Measurements from ENCODE around the gene LAMC2.
"Not testable (repeated sequence)": the region's sequence is repeated elsewhere in the genome, so short reads cannot be mapped to it uniquely, and the experiment has no call there.

LAMC2 gene

DNA sequence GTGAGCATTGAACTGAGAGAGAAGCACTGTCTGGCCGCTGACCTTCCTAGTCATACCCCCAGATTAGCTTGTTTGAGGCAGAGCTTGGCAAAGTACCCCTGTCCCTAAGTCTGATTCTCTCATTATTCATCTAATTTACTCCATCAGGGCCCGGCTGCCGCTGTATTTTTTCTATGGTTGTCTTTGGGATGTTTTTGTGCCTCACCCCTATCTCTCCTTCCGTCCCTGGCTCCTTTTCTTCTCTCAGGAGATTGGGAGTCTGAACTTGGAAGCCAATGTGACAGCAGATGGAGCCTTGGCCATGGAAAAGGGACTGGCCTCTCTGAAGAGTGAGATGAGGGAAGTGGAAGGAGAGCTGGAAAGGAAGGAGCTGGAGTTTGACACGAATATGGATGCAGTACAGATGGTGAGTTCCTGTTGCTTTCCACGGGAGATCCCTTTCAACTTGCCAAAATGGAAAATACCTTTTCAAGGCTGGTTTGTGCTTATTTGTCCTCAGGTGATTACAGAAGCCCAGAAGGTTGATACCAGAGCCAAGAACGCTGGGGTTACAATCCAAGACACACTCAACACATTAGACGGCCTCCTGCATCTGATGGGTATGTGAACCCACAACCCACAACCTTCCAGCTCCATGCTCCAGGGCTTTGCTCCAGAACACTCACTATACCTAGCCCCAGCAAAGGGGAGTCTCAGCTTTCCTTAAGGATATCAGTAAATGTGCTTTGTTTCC lies 53.9 kb downstream of the LAMC2 start:
- peak; percentile 8 for DNase-seq

DNA sequence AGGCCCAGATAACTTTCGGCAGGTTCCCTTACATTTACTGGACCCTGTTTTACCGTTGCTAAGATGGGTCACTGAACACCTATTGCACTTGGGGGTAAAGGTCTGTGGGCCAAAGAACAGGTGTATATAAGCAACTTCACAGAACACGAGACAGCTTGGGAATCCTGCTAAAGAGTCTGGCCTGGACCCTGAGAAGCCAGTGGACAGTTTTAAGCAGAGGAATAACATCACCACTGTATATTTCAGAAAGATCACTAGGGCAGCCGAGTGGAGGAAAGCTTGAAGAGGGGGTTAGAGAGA lies 54.4 kb downstream of the LAMC2 start:
- DNase-seq = no peak

DNA sequence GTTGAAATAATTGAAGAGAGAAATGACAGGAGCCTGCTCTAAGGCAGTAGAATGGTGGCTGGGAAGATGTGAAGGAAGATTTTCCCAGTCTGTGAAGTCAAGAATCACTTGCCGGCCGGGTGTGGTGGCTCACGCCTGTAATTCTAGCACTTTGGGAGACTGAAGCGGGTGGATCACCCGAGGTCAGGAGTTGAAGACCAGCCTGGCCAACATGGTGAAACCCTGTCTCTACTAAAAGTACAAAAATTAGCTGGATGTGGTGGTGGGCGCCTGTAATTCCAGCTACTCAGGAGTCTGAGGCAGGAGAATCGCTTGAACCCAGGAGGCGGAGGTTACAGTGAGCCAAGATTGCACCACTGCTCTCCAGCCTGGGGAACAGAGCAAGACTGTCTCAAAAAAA lies 54.8 kb downstream of the LAMC2 start:
- not testable (repeated sequence) for DNase-seq

DNA sequence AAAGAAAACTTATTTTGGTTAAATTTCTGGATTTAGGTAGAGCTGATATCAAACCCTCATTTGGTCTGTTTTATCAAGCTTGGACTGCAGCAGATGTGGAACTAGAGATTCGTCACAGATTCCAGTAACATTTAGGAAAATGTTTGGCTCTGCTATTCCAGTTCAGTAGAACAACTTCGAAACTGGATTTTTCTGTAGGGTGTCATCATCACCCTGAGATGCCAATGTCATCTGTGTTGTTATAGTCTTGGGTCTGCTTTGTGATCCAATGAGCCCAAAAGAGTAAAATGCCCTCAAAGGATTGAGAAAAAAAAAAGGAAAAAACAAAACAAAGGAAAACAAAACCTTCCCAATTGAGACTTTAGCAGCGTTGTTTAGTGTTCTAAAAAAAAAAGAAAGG lies 55.4 kb downstream of the LAMC2 start:
- no peak for DNase-seq

DNA sequence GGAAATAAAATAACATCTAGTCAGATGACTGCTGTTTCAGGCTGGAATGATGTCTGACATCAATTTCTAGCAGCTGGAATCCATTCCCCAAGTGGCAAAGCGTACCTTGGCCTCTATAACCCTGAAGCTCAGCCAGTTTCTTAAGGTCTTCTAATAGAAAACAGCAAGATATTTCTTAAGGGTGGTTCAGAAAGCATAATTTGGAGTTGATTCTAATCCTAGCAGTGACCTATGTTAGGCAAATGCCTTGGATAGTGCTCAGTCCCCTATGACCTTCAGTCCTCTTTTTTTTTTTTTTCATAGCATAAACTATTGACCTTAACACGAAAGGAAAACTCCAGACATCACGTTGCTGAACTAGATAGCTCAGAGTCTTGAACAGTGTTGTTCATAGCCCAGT lies 56.5 kb downstream of the LAMC2 start:
- no peak for DNase-seq

DNA sequence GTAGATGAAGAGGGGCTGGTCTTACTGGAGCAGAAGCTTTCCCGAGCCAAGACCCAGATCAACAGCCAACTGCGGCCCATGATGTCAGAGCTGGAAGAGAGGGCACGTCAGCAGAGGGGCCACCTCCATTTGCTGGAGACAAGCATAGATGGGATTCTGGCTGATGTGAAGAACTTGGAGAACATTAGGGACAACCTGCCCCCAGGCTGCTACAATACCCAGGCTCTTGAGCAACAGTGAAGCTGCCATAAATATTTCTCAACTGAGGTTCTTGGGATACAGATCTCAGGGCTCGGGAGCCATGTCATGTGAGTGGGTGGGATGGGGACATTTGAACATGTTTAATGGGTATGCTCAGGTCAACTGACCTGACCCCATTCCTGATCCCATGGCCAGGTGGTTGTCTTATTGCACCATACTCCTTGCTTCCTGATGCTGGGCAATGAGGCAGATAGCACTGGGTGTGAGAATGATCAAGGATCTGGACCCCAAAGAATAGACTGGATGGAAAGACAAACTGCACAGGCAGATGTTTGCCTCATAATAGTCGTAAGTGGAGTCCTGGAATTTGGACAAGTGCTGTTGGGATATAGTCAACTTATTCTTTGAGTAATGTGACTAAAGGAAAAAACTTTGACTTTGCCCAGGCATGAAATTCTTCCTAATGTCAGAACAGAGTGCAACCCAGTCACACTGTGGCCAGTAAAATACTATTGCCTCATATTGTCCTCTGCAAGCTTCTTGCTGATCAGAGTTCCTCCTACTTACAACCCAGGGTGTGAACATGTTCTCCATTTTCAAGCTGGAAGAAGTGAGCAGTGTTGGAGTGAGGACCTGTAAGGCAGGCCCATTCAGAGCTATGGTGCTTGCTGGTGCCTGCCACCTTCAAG lies 57.3 kb downstream of the LAMC2 start:
- no peak for DNase-seq

DNA sequence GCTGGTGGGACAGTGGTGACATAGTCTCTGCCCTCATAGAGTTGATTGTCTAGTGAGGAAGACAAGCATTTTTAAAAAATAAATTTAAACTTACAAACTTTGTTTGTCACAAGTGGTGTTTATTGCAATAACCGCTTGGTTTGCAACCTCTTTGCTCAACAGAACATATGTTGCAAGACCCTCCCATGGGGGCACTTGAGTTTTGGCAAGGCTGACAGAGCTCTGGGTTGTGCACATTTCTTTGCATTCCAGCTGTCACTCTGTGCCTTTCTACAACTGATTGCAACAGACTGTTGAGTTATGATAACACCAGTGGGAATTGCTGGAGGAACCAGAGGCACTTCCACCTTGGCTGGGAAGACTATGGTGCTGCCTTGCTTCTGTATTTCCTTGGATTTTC lies 58.4 kb downstream of the LAMC2 start:
- DNase-seq = peak; percentile 98

DNA sequence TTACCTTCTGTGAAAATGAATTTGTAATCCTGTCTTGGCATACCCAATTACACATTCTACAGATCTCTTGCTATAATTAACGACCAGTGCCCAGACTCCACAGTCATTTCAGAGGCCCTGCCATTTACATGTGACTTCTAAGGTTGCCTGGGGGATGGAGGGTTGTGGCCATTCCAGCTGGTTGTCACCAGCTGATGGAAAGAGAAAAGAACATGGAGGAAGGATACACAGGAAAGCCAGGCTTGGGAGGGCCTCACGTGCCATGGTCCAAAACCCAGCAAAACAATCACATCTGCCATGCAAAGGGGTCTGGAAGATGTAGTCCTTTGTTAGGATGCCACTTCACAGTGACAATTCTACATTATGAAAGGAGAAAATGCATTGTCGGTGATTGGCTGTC lies 59.3 kb downstream of the LAMC2 start:
- no peak for DNase-seq

DNA sequence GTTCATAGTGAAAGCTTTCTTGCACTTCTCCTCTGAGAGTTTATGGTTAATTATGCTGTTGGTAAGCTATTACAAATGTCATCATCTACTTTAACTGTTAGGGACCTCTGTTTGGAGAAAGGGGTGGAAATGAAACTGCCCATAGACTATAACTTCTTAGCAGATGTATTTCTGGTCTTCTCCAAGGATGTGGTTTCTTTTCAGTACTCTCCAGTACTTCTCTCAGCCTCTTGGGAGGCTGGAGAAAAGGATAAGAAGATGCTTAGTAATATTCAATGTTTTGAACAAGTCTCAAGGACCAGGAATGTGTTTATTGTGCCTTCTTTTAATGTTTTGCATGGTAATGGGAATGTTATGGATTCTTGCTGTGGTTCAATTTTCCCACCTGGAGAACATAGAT lies 60.4 kb downstream of the LAMC2 start:
- no peak for DNase-seq

DNA sequence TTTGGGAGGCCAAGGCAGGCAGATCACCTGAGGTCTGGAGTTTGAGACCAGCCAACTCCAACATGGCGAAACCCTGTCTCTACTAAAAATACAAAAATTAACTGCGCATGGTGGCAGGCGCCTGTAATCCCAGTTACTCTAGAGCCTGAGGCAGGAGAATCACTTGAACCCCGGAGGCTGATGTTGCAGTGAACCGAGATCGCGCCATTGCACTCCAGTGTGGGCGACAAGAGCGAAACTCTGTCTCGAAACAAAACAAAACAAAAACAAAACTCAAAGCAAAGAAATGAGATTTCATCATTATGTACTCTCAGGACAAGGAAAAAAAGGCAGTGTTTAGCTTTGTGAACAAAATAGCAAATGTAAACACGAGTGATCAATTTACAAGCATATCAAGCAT lies 61.0 kb downstream of the LAMC2 start:
- DNase-seq = no peak

DNA sequence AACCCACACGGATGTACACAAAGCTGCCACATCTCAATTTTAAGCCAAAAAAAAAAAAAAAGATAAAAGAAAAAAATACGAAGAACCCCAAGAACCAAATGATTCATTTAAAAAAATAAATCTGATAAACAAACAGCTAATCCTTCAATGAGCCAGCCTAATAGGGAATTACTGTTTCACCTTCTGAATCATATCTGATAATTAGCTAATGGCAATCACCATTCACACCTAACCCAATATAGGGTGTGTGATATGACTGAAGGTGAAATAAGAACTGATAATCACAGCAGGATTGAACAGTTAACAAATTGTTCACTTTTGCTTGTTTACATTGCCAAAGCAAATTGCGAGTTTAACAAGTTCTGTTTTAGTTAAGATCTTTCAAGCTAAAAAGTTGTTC lies 61.4 kb downstream of the LAMC2 start:
- DNase-seq = no peak

DNA sequence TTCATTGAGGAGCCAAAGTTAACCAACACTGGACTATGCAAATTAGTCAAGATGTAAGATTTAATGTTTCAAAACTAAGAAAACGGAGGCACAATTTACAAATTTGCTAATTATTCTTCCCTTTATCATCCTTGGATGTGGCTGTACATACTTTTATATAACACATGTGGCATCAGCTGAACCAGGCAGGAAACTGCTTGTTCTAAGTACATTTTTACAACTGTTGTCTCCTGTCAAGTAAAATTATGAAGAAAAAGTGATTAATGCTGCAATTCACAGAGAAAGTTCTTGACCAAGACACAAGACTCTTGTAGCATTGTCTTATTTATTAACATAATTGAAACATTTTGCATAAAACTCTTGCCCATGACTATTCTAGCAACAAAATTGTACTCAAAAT lies 61.9 kb downstream of the LAMC2 start:
- no peak for DNase-seq

DNA sequence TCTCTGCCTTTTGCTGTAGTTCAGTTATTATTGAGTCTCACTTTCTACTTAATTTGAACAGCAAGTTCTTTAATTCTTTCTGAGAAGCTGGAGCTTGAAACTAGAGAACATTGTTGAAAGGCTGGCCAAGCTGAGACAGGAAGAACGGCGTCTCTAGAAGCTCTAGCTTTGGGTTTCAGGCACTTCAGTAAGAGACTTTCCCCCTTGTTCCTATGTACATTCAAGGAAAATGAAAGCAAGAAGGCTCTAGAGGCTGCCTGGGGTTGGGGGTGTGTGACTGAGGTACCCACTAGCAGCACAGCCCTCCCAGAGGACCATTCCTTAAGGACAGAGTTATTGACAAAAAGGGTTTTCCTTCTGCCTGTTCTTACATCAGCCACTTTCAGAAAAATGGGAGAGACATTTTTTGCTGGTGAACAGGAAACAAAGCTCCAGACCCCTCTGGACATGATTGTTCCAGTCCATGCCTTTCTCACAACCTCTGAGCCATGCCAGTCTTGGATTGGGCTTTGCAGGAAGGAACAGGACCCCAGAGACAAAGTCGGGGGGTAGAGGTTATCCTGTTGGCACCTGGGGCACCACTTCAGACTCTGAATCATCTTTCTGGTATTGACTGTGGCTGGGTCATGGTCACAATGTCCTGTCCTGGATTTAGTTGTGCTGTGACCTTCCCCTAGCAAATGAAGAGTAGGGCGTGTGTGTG lies 63.1 kb downstream of the LAMC2 start:
- no peak for DNase-seq

DNA sequence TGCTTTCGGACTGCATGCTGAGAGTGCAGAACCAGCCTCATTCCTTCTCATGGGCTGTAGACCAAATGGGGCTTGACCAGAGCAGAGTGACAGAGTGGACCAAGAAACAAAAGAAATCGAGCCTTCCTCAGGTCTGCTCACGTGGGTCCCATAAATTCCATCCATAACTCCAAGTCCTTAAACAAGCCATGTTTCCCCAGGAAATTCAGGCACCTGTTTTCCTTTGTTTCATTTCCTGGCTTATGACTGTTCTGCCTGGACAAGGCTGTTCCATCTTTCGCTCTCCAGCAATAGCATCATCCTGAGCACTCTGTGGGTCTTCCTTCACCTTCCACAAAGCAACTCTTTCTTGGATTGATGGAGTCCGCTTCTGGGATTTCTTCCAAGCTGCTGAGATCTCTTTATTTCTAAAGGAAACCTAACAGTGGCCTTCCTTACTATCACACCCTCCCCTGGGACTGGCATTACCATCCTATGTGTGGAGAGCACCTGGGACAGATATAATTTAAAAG lies 63.9 kb downstream of the LAMC2 start:
- DNase-seq = no peak

DNA sequence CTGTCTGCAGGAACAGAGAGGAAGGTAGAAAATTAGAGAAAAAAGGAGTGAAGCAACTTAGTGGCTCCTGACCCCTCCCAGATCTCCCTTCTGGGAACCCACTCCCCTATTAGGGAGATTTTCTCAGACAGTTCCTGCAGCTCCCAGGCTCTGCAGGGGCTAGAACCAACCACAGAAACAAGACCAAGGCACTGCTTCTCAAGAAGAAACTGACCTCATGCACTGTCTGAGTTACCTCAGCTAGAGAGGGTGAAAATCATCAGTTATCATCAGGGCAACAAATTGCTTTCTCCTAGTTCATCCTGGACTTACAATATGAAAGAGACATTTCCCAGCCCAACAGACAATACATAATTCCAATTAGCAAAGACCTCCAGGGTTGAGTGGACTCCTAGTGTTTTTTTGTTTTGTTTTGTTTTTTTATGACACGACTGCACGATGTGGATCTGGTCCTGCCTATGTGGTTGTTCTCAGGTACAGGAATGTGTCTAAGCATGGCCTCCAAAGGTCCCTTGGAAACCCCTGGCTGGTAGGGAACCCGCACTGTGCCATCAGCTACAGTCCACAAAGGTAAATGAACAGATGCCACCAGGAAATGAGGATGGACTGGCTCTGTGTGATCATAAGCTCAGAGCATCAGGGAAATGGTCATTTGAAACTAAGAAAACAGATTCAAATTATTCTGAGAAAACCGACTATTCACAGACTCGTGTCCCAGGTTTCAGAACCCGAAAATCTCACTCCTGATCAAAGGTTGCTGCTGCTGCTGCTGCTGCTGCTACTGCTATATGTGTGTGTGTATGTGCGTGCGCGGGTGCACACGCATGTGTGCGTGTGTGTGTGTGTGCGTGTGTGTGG lies 65.3 kb downstream of the LAMC2 start:
- no peak for DNase-seq

DNA sequence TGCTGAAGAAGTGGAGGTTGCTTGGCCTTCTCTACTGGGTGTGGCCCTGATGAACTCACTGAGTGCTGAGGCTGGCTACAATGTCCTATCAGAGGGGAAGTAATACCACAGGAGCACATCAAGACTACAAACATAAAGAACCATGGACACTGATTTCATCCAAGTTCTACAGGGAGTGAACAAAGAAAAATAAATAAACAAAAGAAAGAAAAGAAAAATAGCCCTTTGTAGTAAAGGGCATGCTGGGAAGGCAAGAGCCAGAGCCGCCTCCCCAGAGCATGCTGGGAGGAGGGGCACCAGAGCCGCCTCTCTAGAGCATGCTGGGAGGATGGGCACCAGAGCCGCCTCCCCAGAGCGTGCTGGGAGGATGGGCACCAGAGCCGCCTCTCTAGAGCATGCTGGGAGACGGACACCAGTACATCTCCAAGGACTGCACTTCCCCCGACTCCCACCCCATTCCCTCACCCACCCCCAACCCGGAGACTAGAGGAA lies 65.9 kb downstream of the LAMC2 start:
- DNase-seq = no peak

DNA sequence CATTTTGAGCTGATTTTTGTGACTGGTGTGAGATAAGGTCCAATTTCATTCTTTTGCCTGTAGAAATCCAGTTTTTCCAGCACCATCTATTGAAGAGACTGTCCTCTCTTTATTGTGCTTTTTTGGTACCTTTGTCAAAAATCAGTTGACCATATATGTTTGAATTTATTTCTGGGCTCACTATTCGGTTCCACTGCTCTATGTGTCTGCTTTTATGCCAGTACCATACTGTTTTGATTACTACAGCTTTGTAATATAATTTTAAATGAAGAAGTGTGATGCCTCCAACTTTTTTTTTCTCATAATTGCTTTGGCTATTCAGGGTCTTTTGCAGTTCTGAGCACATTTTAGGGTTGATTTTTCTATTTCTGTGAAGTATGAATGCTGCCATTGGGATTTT lies 69.0 kb downstream of the LAMC2 start:
- no peak for DNase-seq

DNA sequence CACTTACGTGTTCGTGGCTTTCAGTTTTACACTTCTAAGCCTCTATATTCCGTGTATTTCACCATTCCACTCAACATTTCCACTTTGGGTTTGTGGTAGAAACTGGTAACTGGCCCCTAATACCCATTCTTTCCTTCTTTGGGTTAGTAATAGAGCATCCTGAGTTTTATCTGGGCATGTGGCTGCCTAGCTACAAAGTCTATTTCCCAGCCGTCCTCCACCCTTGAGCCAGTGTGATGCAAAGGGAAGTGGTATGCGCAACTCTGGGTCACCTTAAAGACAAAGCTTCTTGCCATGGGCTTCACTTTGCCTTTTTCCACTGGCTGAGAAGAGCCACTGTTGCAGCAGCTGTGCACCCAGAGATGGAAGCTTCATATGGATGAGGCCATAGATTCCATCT lies 73.9 kb downstream of the LAMC2 start:
- DNase-seq = no peak

DNA sequence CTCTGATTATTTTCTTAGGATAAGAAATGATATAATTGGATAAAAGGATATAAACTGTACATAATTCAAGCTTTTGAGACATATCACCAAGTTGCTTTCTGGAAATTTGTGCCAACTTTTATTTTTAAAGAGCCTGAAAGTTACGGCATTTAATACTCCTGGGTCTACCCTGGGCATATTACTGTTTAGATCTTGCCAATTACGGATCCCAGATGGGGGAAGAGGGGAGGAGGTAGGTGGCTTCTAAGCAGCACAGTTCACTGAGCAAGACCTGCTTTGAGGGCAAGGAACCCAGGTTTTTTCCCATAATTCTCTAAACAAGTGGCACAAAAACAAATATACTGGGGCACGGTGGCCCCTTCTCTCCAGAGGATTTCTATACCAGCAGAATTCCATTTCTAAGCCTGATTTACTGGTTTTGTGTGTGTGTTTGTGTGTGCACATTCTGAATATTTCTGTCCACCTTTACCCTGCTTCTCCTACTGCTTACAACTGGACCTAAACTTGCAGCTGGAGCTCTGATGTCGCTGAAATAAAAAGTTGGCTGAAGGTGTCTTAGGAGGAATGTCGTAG lies 76.7 kb downstream of the LAMC2 start:
- DNase-seq = peak; percentile 33

DNA sequence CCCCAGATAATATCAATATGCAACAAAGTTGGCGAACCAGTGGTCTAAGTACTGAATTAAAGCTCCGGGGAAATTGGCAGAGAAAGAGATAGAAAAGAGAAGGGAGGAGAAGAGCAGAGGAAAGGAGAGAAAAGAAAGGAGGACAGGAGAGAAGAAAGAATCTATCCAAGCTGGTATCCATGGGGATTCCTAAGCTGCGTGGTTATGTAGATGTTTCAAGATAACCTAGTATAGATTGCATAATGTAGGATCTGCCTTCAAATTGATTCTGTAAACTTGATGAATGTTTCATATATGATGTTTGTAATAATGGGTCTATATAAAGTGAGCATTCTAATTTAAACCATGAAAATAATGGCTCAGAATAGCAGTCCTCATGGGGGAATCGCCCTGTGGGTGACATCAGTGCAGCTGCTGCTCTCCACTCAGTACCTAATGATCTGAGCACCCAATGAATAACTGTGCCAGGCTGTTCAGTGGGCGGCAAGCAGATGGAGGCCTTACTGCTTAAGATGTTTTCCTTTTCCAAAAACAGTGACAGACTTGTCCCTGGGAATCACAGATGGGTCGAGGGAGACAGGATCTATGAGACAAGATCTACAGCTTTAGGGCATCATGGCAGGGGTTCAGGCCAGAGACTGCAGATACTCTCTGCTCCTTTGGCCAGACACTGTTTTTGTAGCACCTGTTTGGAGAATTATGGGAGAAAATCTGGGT lies 78.0 kb downstream of the LAMC2 start:
- peak; percentile 74 for DNase-seq

DNA sequence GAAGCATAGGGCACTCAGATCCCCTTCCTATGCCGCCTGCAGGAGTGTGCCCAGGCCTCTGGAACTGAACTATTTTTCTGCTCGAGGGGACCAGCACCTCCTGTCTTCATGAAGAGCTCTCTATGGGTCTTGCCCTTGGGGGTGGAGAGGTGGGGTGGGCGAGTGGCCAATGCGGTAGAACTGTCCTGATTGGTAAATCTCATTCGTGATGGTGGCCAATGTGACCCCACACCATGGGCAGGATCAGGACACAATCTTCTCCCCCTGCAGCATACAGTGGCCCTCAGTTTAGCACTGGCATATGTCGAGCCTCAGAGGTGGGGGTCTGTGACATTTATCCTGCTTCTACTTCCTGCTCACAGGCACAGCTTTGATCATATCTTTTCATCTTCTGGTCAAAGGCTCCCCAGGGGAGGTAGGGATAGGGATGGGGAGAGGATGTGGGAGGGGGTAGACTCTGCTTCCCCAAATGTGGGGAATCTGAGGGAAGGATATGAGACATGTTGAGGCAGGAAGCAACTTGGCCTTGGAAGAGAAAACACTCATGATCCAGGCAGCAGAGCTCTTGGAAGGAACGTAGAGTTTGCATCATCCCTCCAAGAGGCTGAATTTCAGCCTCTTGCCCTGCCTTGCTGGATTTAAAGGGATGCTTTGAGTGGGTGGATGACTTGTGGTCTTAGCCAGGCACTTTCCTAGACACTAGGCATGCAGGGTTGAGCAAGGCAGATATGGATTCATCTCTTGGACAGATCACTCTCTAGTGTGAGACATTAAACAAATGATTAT lies 81.8 kb downstream of the LAMC2 start:
- DNase-seq = no peak

Data from NCI-H1694 (cell line).